GM12864 (cell line): ENCODE measurements around the gene RDM1.

Experiments
- DNase-seq: peaks from one replicate; pipeline ENCODE4 v3.0.0-alpha.2; 2011; ENCODE audit warnings: low read depth
- H3K4me3 ChIP-seq: 2 replicates; pipeline ENCODE4 v1.5.1; 2011; ENCODE audit warnings: mild to moderate bottlenecking, low read depth, low read length, control low read depth
- TF ChIP-seq, protein P1 (sequence below): IDR thresholded peaks from 2 replicates; pipeline ENCODE4 v1.5.1; 2011; ENCODE audit warnings: low read depth, mild to moderate bottlenecking, moderate library complexity, low read length, control low read depth, inconsistent platforms; ENCODE audit errors: missing control alignments

Gene RDM1

GRCh38 chr17:35878361-35878760 lies 52.2 kb downstream of the RDM1 start:
- TF ChIP-seq, protein P1, sequence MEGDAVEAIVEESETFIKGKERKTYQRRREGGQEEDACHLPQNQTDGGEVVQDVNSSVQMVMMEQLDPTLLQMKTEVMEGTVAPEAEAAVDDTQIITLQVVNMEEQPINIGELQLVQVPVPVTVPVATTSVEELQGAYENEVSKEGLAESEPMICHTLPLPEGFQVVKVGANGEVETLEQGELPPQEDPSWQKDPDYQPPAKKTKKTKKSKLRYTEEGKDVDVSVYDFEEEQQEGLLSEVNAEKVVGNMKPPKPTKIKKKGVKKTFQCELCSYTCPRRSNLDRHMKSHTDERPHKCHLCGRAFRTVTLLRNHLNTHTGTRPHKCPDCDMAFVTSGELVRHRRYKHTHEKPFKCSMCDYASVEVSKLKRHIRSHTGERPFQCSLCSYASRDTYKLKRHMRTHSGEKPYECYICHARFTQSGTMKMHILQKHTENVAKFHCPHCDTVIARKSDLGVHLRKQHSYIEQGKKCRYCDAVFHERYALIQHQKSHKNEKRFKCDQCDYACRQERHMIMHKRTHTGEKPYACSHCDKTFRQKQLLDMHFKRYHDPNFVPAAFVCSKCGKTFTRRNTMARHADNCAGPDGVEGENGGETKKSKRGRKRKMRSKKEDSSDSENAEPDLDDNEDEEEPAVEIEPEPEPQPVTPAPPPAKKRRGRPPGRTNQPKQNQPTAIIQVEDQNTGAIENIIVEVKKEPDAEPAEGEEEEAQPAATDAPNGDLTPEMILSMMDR = no peak
- no peak overlapping the region for H3K4me3 ChIP-seq
- DNase-seq = no peak

DNA sequence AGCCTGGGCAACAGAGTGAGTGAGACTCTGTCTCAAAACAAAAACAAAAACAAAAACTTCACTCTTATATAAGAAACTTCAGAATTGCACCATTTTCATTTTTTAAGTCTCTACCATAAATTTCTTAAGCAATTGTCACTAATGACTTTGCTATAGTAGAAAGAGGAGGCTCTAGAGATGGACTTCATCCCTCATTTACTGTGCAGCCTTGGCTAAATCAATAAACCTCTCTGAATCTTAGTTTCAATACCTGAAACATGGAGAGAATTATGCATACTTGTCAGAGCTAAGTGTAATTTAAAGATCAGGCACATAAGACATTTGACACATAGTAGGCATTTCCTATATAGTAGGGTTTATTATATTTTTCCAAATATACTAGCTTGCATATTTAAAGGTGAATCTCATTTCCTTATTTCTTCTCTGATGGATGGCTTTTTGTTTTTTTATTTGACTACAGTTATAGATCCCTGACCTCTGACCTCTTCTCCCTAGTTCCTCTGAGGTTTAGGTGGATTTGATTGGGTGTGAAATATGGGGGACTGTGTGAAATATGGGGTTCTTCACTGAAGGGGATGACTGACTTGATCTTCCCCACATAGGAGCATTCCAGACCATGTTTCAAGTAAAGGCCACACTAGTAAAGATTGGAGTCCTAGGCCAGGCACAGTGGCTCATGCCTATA lies 53.1 kb downstream of the RDM1 start:
- TF ChIP-seq, protein P1 = no peak
- no peak overlapping the region for H3K4me3 ChIP-seq
- no peak for DNase-seq

GRCh38 chr17:35876534-35876933 lies 54.0 kb downstream of the RDM1 start:
- DNase-seq = no peak
- H3K4me3 ChIP-seq = no peak overlapping the region
- TF ChIP-seq, protein P1 = no peak

DNA sequence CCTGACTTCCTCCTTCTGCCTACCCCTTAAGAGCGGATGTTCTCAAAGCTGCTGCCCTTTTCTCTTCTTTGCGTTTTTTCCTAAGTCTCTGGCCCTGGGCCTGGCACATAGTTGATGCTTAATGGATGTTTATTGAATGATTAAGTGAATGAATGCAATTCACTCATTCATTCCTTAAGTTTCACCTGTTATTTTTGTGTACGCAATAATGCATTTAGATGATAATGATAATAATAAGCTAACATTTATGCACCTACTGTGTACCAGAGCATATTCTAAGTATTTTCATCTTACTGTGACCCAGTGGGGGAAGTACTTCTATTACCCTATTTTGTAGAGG lies 54.8 kb downstream of the RDM1 start:
- H3K4me3 ChIP-seq = no peak overlapping the region
- TF ChIP-seq, protein P1 = no peak
- no peak for DNase-seq

- no peak for DNase-seq
- H3K4me3 ChIP-seq = no peak overlapping the region
- TF ChIP-seq, protein P1 = no peak
Observed at GRCh38 chr17:35875072-35875799, 55.3 kb downstream of the RDM1 start.

DNA sequence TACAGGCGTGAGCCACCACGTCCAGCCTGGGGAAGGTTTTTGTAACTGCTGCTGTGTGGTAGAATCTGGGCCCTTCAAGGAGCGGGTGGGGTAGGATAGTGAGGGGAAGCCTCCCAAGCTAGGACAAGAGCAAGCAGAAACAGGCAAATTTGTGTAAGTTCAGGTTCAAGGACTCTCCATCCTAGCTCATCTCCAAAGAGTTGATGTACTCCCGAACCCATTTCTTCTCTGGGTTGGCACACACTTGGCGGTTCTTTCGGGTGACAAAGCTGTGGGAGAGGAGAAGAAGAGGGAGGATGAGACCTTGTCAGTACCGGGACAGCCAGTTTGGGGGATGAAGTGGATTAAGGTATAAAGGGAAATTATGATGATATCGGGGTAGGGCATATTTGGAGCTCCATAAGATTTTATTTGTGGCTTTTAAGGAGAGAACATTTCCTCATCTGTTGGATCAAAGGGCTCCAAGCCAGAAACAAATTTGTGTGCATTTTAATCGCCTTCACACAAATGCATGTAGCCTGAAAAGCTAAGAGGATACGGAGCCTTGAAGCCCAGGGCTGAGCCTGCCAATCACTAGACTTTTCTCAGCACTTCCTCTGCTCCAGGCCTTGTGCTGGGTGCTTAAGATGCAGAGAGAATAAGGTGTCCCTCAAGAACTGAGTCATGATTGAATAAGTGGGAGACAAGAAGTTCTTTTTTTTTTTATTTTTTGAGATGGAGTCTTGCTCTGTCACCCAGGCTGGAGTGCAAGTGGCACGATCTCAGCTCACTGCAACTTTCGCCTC lies 58.2 kb downstream of the RDM1 start:
- no peak overlapping the region for H3K4me3 ChIP-seq
- TF ChIP-seq, protein P1 = no peak
- DNase-seq = no peak
